CD4-positive, alpha-beta T cell (primary cell): Measurements from ENCODE around the gene PCDHB9. TPM values are rescaled to one million over a fixed set of nuclear protein-coding genes. Genes with fewer than 3 reads are reported as not detected.
A peak's percentile ranks its signal among the peaks of the same experiment; 100 is the strongest.
"Not testable (repeated sequence)": the region's sequence is repeated elsewhere in the genome, so short reads cannot be mapped to it uniquely, and the experiment has no call there.

ENCODE experiments used
- ATAC-seq: fragments of 200-7000 bp; cut with Tn5 transposase; one replicate; pipeline ENCODE4 v1.10.0; 2022; ENCODE audit warnings: mild to moderate bottlenecking; ENCODE audit not compliant: poor library complexity
- CTCF ChIA-PET: fragments of 350-600 bp; sonication (Branson Sonifier 250); formaldehyde crosslinking; loops from one replicate; lab custom pipeline; 2021; ENCODE audit warnings: antibody characterized with exemption, inconsistent platforms; lab: Charles Lee
- POLR2A ChIA-PET: fragments of 350-600 bp; sonication (Branson Sonifier 250); formaldehyde crosslinking; loops from one replicate; lab custom pipeline; 2021; ENCODE audit warnings: antibody characterized with exemption, inconsistent platforms; lab: Charles Lee
- DNase-seq, 14 experiments: peaks; one replicate each; pipeline ENCODE4 v3.0.0-alpha.2; 2013 to 2020; ENCODE audit warnings: mixed read lengths in 2 of 14
- H3K27ac ChIP-seq, 2 donors: one replicate each; pipeline versions ENCODE4 v1.5.1 to v1.7.0; 2013; ENCODE audit warnings: low read length in 2 of 2, low read depth in 1 of 2, mild to moderate bottlenecking in 1 of 2
- H3K27me3 ChIP-seq, 2 experiments: 1 replicate in 1 of 2; 2 replicates in 1 of 2; pipeline versions ENCODE4 v1.6.1 to v1.7.0; 2013; ENCODE audit warnings: low read length in 2 of 2, control low read depth in 1 of 2, mild to moderate bottlenecking in 1 of 2, moderate library complexity in 1 of 2; ENCODE audit not compliant: insufficient read depth in 2 of 2, control insufficient read depth in 1 of 2
- H3K36me3 ChIP-seq: one replicate; pipeline ENCODE4 v1.6.1; 2013; ENCODE audit warnings: low read length, control low read depth; ENCODE audit not compliant: insufficient read depth
- H3K4me1 ChIP-seq: one replicate; pipeline ENCODE4 v1.6.1; 2013; ENCODE audit warnings: low read length, control low read depth; ENCODE audit not compliant: insufficient read depth
- H3K4me3 ChIP-seq: one replicate; pipeline ENCODE4 v1.5.1; 2013; ENCODE audit warnings: mild to moderate bottlenecking, low read length, moderate library complexity
- H3K9me3 ChIP-seq, 2 experiments: 1 replicate in 1 of 2; 2 replicates in 1 of 2; pipeline versions ENCODE4 v1.6.1 to v1.7.0; 2013; ENCODE audit warnings: low read length in 2 of 2, mild to moderate bottlenecking in 2 of 2, control low read depth in 1 of 2, moderate library complexity in 1 of 2; ENCODE audit not compliant: control insufficient read depth in 1 of 2, insufficient read depth in 1 of 2
- H3K27ac Mint-ChIP-seq: one replicate; pipeline ENCODE4 v1.8.0; 2020; ENCODE audit warnings: mixed read lengths
- H3K27me3 Mint-ChIP-seq: one replicate; pipeline ENCODE4 v1.8.0; 2021; ENCODE audit warnings: mixed read lengths
- H3K36me3 Mint-ChIP-seq: one replicate; pipeline ENCODE4 v1.8.0; 2021; ENCODE audit warnings: low read depth, mixed read lengths
- H3K4me1 Mint-ChIP-seq: one replicate; pipeline ENCODE4 v1.8.0; 2021; ENCODE audit warnings: low read depth, mixed read lengths
- H3K4me3 Mint-ChIP-seq: one replicate; pipeline ENCODE4 v1.8.0; 2020; ENCODE audit warnings: mild to moderate bottlenecking, mixed read lengths
- H3K9me3 Mint-ChIP-seq: one replicate; pipeline ENCODE4 v1.8.0; 2020; ENCODE audit warnings: mixed read lengths
- CTCF ChIP-seq: fragments of 200-600 bp; IDR thresholded peaks from one replicate; pipeline ENCODE4 v1.8.0; 2022; ENCODE audit warnings: antibody characterized with exemption, mild to moderate bottlenecking
- intact Hi-C, 2 experiments: fragments of 100-400 bp; cut with DNase I in 1 of 2; cut with micrococcal nuclease in 1 of 2; formaldehyde crosslinking; loops; one replicate each; pipeline versions ENCODE4 v1.15.1 to v1.9.0; 2023 to 2025; cut with DNase I, micrococcal nuclease
- total RNA-seq, 174 experiments: library from RNA in 2 of 174; stranded (reverse) in 2 of 174; gene quantifications; one replicate each; pipeline ENCODE4 v1.2.3 and lab custom pipeline; 2021 to 2026

The PCDHB9 gene
- total RNA-seq, 2 experiments from 2014 or later: not detected

DNA sequence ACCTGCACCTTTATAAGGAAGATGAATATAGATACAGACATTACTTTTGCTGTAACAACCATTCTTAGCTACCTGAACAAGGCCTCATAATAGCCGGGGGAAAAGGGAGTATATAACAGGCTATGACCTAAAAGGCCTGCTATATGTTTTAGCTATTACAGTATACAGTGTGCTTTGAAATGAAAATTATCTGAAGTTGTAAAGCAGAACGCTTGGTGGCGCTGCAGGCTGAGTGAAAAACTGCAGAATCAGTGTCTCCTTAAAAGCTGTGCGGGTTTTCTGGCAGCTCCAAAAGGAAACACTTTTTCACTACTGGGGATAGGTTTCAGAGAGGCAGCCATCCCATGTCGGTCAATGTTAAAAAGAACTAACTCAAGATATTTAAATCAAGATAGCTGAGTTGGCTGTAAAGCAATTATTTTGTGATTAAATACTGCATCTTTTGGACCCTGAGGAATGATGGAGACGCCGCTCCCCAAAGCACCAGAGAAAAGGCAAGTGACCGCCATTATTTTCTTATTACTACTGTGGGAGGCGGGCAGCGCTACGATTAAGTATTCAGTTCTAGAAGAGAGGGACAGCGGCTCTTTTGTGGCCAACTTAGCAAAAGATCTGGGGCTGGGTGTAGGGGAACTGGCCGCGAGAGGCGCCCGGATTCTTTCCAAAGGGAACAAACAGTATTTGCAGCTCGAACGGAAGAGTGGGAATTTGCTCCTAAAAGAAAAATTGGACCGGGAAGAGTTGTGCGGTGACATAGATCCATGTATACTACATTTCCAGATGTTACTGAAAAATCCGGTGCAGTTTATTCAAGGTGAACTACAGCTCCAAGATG lies 31.2 kb upstream of the PCDHB9 start:
- intact Hi-C loops: no loop called here
- DNase-seq (no peak), ATAC-seq (no peak)
- H3K36me3 Mint-ChIP-seq: peaks cover 5% of the 10 kb centered on the region
- ChIA-PET POLR2A (no interaction called here), CTCF (no interaction called here)
- Histone ChIP-seq H3K27ac (no peak overlapping the region), H3K4me3 (no peak overlapping the region), H3K4me1 (no peaks in the 10 kb centered on the region), H3K36me3 (no peaks in the 10 kb centered on the region), H3K27me3 (peaks cover 24 to 33% of the 10 kb centered on the region in 2 experiments), H3K9me3 (peaks cover 18 to 44% of the 10 kb centered on the region in 2 experiments)
- H3K9me3 Mint-ChIP-seq: peaks cover 20% of the 10 kb centered on the region
- H3K4me1 Mint-ChIP-seq: no peaks in the 10 kb centered on the region
- no peak for TF ChIP-seq CTCF
- peaks cover 68% of the 10 kb centered on the region for H3K27me3 Mint-ChIP-seq
- no peak overlapping the region for H3K4me3 Mint-ChIP-seq
- H3K27ac Mint-ChIP-seq: no peak overlapping the region

DNA sequence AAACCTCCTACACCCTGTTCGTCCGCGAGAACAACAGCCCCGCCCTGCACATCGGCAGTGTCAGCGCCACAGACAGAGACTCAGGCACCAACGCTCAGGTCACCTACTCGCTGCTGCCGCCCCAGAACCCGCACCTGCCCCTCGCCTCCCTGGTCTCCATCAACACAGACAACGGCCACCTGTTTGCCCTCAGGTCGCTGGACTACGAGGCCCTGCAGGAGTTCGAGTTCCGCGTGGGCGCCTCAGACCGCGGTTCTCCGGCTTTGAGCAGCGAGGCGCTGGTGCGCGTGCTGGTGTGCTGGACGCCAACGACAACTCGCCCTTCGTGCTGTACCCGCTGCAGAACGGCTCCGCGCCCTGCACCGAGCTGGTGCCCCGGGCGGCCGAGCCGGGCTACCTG lies 29.6 kb upstream of the PCDHB9 start:
- ATAC-seq, CTCF ChIA-PET, H3K36me3 ChIP-seq, DNase-seq, POLR2A ChIA-PET, H3K27ac ChIP-seq, H3K4me1 ChIP-seq, H3K27ac Mint-ChIP-seq, H3K36me3 Mint-ChIP-seq, H3K4me3 Mint-ChIP-seq, intact Hi-C loops, H3K4me3 ChIP-seq, H3K4me1 Mint-ChIP-seq: not testable (repeated sequence)
- peaks cover 58% of the 10 kb centered on the region for H3K27me3 Mint-ChIP-seq
- peaks cover 20% of the 10 kb centered on the region for H3K9me3 Mint-ChIP-seq
- Histone ChIP-seq H3K9me3 (peaks cover 18 to 31% of the 10 kb centered on the region in 2 experiments), H3K27me3 (peaks cover 16 to 29% of the 10 kb centered on the region in 2 experiments)

DNA sequence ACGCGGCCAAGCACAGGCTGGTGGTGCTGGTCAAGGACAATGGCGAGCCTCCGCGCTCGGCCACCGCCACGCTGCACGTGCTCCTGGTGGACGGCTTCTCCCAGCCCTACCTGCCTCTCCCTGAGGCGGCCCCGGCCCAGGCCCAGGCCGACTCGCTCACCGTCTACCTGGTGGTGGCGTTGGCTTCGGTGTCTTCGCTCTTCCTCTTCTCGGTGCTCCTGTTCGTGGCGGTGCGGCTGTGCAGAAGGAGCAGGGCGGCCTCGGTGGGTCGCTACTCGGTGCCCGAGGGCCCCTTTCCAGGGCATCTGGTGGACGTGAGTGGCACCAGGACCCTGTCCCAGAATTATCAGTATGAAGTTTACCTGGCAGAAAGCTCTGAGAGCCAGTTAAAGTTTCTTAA lies 29.1 kb upstream of the PCDHB9 start:
- POLR2A ChIA-PET, H3K4me3 Mint-ChIP-seq, H3K27ac Mint-ChIP-seq, H3K27ac ChIP-seq, ATAC-seq, H3K36me3 Mint-ChIP-seq, H3K4me1 Mint-ChIP-seq, intact Hi-C loops, DNase-seq, H3K4me1 ChIP-seq, CTCF ChIA-PET, H3K4me3 ChIP-seq, H3K36me3 ChIP-seq: not testable (repeated sequence)
- H3K27me3 Mint-ChIP-seq: peaks cover 53% of the 10 kb centered on the region
- H3K9me3 ChIP-seq: peaks cover 18 to 29% of the 10 kb centered on the region in 2 experiments
- peaks cover 15 to 29% of the 10 kb centered on the region in 2 experiments for H3K27me3 ChIP-seq
- peaks cover 19% of the 10 kb centered on the region for H3K9me3 Mint-ChIP-seq

- Histone ChIP-seq H3K4me3 (no peak within 1 kb of the TSS), H3K4me1 (no peaks in the 10 kb centered on the region), H3K27ac (no peak within 1 kb of the TSS), H3K9me3 (peaks cover 5 to 13% of the 10 kb centered on the region in 2 experiments), H3K36me3 (no peaks in the 10 kb centered on the region), H3K27me3 (peaks cover 12 to 40% of the 10 kb centered on the region in 2 experiments)
- peaks cover 51% of the 10 kb centered on the region for H3K27me3 Mint-ChIP-seq
- ATAC-seq: no peak
- H3K36me3 Mint-ChIP-seq: no peaks in the 10 kb centered on the region
- peak in 5 of 14 experiments; percentile 11 to 36 (median 17) for DNase-seq
- TF ChIP-seq CTCF: peak; percentile 37
- POLR2A ChIA-PET: no interaction called here
- peaks cover 7% of the 10 kb centered on the region for H3K9me3 Mint-ChIP-seq
- intact Hi-C loops: no loop called here
- CTCF ChIA-PET: no interaction called here
- peaks cover 6% of the 10 kb centered on the region for H3K4me1 Mint-ChIP-seq
- no peak within 1 kb of the TSS for H3K4me3 Mint-ChIP-seq
- no peak within 1 kb of the TSS for H3K27ac Mint-ChIP-seq
Observed at GRCh38 chr5:141172381-141173204, 14.4 kb upstream of the PCDHB9 start, which contains the start of gene PCDHB7. Gene PCDHB7 (plus strand): TSS chr5:141172644. CDS start chr5:141172836, 192 bp downstream.

- POLR2A ChIA-PET: not testable (repeated sequence)
Observed at GRCh38 chr5:141174291-141175104, 12.5 kb upstream of the PCDHB9 start.

More at GRCh38 chr5:141174291-141175104, 12.5 kb upstream of the PCDHB9 start:
- H3K36me3 Mint-ChIP-seq, H3K27ac ChIP-seq, H3K36me3 ChIP-seq, CTCF ChIA-PET, DNase-seq, H3K4me1 ChIP-seq, intact Hi-C loops, H3K27ac Mint-ChIP-seq, H3K4me3 Mint-ChIP-seq, H3K9me3 Mint-ChIP-seq, H3K4me3 ChIP-seq, ATAC-seq, H3K4me1 Mint-ChIP-seq: not testable (repeated sequence)
- peaks cover 35% of the 10 kb centered on the region for H3K27me3 Mint-ChIP-seq
- Histone ChIP-seq H3K27me3 (peaks cover 18 to 41% of the 10 kb centered on the region in 2 experiments), H3K9me3 (peaks cover 5 to 17% of the 10 kb centered on the region in 2 experiments)
